HUDEP-2 (cell line): ENCODE measurements around the gene NEB.
A peak's percentile ranks its signal among the peaks of the same experiment; 100 is the strongest.
"Not testable (repeated sequence)": the region's sequence is repeated elsewhere in the genome, so short reads cannot be mapped to it uniquely, and the experiment has no call there.

ENCODE experiments used
- DNase-seq, 76 experiments: peaks; one replicate each; lab custom pipeline; 2025; ENCODE audit not compliant: unreplicated experiment in 76 of 76; lab: John Stamatoyannopoulos, UW

Gene NEB

GRCh38 chr2:151761687-151762086 lies 27.4 kb upstream of the NEB start:
- no peak for DNase-seq

- no peak for DNase-seq
Measured at GRCh38 chr2:151761193-151761592, 26.9 kb upstream of the NEB start.

GRCh38 chr2:151760139-151760650 lies 25.9 kb upstream of the NEB start:
- DNase-seq = peak in 17 of 76 experiments; percentile 3 to 38 (median 22)

- no peak for DNase-seq
Measured at GRCh38 chr2:151758744-151759143, 24.5 kb upstream of the NEB start.

GRCh38 chr2:151757861-151758260 lies 23.6 kb upstream of the NEB start:
- DNase-seq = no peak

GRCh38 chr2:151756820-151757219 lies 22.5 kb upstream of the NEB start:
- DNase-seq = no peak

- no peak for DNase-seq
Measured at GRCh38 chr2:151754253-151754897, 20.1 kb upstream of the NEB start.

- no peak for DNase-seq
Measured at GRCh38 chr2:151753540-151753939, 19.3 kb upstream of the NEB start.

- DNase-seq = not testable (repeated sequence)
Measured at GRCh38 chr2:151745261-151745660, 11.0 kb upstream of the NEB start.

GRCh38 chr2:151730262-151730975 lies 3.9 kb downstream of the NEB start:
- no peak for DNase-seq

GRCh38 chr2:151729837-151730236 lies 4.4 kb downstream of the NEB start:
- no peak for DNase-seq

GRCh38 chr2:151729415-151729811 lies 4.9 kb downstream of the NEB start:
- no peak for DNase-seq

GRCh38 chr2:151728804-151729414 lies 5.4 kb downstream of the NEB start:
- no peak for DNase-seq

GRCh38 chr2:151727593-151728552 lies 6.4 kb downstream of the NEB start:
- no peak for DNase-seq

- no peak for DNase-seq
Measured at GRCh38 chr2:151721161-151721560, 13.1 kb downstream of the NEB start.

GRCh38 chr2:151720521-151720920 lies 13.8 kb downstream of the NEB start:
- no peak for DNase-seq

GRCh38 chr2:151718796-151719195 lies 15.5 kb downstream of the NEB start:
- no peak for DNase-seq

GRCh38 chr2:151718247-151718646 lies 16.0 kb downstream of the NEB start:
- DNase-seq = no peak

GRCh38 chr2:151716721-151717120 lies 17.6 kb downstream of the NEB start:
- no peak for DNase-seq

GRCh38 chr2:151713291-151713903 lies 20.9 kb downstream of the NEB start:
- DNase-seq = no peak
